GM12878 (cell line): ENCODE results near the gene HAO1.

Experiments
- BCLAF1 ChIP-seq: fragments of 450-650 bp; IDR thresholded peaks from 2 replicates; pipeline ENCODE4 v1.6.1; 2017; ENCODE audit warnings: antibody characterized with exemption, mild to moderate bottlenecking, moderate library complexity
- CBX5 ChIP-seq: sonication (generic); IDR thresholded peaks from 2 replicates; pipeline ENCODE4 v1.6.1; 2016; ENCODE audit warnings: low read depth, moderate library complexity, mild to moderate bottlenecking, inconsistent platforms
- CTCF ChIP-seq, 3 experiments: IDR thresholded peaks in 2 of 3; conservative IDR thresholded peaks in 1 of 3; 2 replicates each; pipeline ENCODE4 v1.5.1; 2011; ENCODE audit warnings: low read depth in 3 of 3, low read length in 3 of 3, mild to moderate bottlenecking in 3 of 3, control low read depth in 2 of 3, moderate library complexity in 2 of 3, inconsistent platforms in 1 of 3, mixed read lengths in 1 of 3; ENCODE audit not compliant: control insufficient read depth in 2 of 3, insufficient read depth in 1 of 3; ENCODE audit errors: extremely low read depth in 1 of 3
- EZH2 ChIP-seq: IDR thresholded peaks from 2 replicates; pipeline ENCODE4 v1.6.1; 2012; ENCODE audit warnings: low read depth, mild to moderate bottlenecking, control low read depth, inconsistent platforms, low read length, borderline replicate concordance; ENCODE audit not compliant: control insufficient read depth
- ZBTB33 ChIP-seq: fragments of 450-650 bp; IDR thresholded peaks from 2 replicates; pipeline ENCODE4 v1.6.1; 2017; ENCODE audit warnings: mild to moderate bottlenecking

- TF ChIP-seq CTCF (IDR thresholded peaks at IDR 0.05 in 2 of 3, conservative IDR thresholded peaks at IDR 0.05 in 1 of 3; ENCODE audit: control insufficient read depth in 2 of 3, extremely low read depth in 1 of 3, insufficient read depth in 1 of 3, low read depth in 3 of 3, low read length in 3 of 3) (no peak), ZBTB33 (no peak), EZH2 (no peak), CBX5 (no peak), BCLAF1 (no peak)
Measured at GRCh38 chr20:7933346-7933745, 6.9 kb downstream of the HAO1 start.
